Measurements from ENCODE around the gene AOAH.
A peak's percentile ranks its signal among the peaks of the same experiment; 100 is the strongest.

AOAH gene

DNA sequence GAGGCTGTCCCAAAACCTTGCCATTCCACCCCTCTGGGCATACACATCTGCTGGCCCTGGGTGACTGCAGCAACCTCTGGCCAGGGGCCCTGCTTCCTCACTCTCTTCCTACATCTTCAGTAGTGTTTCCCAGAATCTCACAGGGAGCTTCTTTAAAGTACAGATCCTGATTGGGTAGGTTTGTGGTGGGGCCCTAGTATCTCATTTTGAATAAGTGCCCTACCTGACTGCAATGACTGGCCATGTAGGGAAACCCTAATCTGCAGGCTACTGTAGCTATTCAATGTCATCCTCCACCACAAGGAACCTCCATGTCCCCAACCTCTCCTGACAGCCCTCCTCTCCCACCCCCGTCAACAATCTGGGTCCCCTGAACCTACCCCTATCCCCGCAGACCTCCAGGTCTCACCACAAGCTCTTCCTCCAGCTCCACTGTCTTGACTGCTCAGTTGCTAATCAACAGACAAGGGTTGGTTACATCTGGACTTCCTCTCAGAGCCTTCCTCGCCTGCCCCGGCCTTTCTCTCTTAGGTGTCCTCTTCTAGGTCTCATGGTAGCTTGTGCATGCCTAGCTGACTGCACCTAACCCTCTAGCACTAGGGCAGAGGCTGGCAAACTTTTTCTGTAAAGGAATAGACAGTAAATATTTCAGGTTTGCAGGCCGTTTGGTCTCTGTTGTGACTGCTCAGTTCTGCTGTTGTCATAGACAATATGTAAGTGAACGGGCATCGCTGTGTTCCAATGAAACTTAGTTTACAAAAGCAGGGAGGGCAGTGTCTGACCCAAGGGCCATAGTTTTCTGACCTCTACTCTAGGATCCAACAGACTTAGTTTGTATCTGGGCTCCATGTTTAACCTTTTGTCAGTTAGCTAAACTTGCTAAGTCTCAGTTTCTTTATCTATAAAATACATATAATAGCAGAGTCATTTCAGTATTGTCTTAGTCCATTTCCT is 121.1 kb downstream of the AOAH start:
- H3K4me3 ChIP-seq (ENCODE audit: low read depth, low read length): no peak overlapping the region
- TF ChIP-seq, protein P1, sequence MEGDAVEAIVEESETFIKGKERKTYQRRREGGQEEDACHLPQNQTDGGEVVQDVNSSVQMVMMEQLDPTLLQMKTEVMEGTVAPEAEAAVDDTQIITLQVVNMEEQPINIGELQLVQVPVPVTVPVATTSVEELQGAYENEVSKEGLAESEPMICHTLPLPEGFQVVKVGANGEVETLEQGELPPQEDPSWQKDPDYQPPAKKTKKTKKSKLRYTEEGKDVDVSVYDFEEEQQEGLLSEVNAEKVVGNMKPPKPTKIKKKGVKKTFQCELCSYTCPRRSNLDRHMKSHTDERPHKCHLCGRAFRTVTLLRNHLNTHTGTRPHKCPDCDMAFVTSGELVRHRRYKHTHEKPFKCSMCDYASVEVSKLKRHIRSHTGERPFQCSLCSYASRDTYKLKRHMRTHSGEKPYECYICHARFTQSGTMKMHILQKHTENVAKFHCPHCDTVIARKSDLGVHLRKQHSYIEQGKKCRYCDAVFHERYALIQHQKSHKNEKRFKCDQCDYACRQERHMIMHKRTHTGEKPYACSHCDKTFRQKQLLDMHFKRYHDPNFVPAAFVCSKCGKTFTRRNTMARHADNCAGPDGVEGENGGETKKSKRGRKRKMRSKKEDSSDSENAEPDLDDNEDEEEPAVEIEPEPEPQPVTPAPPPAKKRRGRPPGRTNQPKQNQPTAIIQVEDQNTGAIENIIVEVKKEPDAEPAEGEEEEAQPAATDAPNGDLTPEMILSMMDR (IDR thresholded peaks at IDR 0.05; ENCODE audit: insufficient read depth, low read length, missing control alignments): no peak
- ChIA-PET POLR2A (no interaction called here), CTCF (no interaction called here)
- no peak for DNase-seq (ENCODE audit: low read depth, low spot score)

GRCh38 chr7:36602511-36602910 is 121.8 kb downstream of the AOAH start:
- no peak for DNase-seq (ENCODE audit: low read depth, low spot score)
- no peak overlapping the region for H3K4me3 ChIP-seq (ENCODE audit: low read depth, low read length)
- POLR2A ChIA-PET: no interaction called here
- TF ChIP-seq, protein P1 (IDR thresholded peaks at IDR 0.05; ENCODE audit: insufficient read depth, low read length, missing control alignments): no peak
- CTCF ChIA-PET: no interaction called here

GRCh38 chr7:36601601-36602000 is 122.7 kb downstream of the AOAH start:
- TF ChIP-seq, protein P1 (IDR thresholded peaks at IDR 0.05; ENCODE audit: insufficient read depth, low read length, missing control alignments): no peak
- ChIA-PET POLR2A (no interaction called here), CTCF (no interaction called here)
- DNase-seq (ENCODE audit: low read depth, low spot score): no peak
- H3K4me3 ChIP-seq (ENCODE audit: low read depth, low read length): no peak overlapping the region

- CTCF ChIA-PET: no interaction called here
- DNase-seq (ENCODE audit: low read depth, low spot score): peak; percentile 4
- TF ChIP-seq, protein P1 (IDR thresholded peaks at IDR 0.05; ENCODE audit: insufficient read depth, low read length, missing control alignments): no peak
- no peak overlapping the region for H3K4me3 ChIP-seq (ENCODE audit: low read depth, low read length)
- POLR2A ChIA-PET: no interaction called here
Measured at GRCh38 chr7:36600869-36601530, 123.3 kb downstream of the AOAH start.

- ChIA-PET CTCF (no interaction called here), POLR2A (no interaction called here)
- TF ChIP-seq, protein P1 (IDR thresholded peaks at IDR 0.05; ENCODE audit: insufficient read depth, low read length, missing control alignments): no peak
- H3K4me3 ChIP-seq (ENCODE audit: low read depth, low read length): no peak overlapping the region
- no peak for DNase-seq (ENCODE audit: low read depth, low spot score)
Measured at GRCh38 chr7:36600314-36600682, 124.0 kb downstream of the AOAH start.

GRCh38 chr7:36599645-36600313 is 124.5 kb downstream of the AOAH start:
- H3K4me3 ChIP-seq (ENCODE audit: low read depth, low read length): no peak overlapping the region
- ChIA-PET CTCF (no interaction called here), POLR2A (no interaction called here)
- no peak for DNase-seq (ENCODE audit: low read depth, low spot score)
- TF ChIP-seq, protein P1 (IDR thresholded peaks at IDR 0.05; ENCODE audit: insufficient read depth, low read length, missing control alignments): no peak

Measured in AG04449 (cell line).